ENCODE results near the gene WDR46. TPM values are rescaled to one million over a fixed set of nuclear protein-coding genes. Genes with fewer than 3 reads are reported as not detected.
A peak's percentile ranks its signal among the peaks of the same experiment; 100 is the strongest.

The WDR46 gene
- total and polyA plus RNA-seq, 2 of the 13 experiments (the other 11 are each of a cell fraction or from before 2014, with no cell fraction given): 47.4 to 105 TPM

GRCh38 chr6:33248643-33248931, 40.5 kb downstream of the WDR46 start (continued):
- TF ChIP-seq ZNF34 (CRISPR knock-in tag; IDR thresholded peaks at IDR 0.05; ENCODE audit: borderline replicate concordance) (0 out of 2 replicates have a peak, but pooled peaks have one; percentile 84), PRPF4 (IDR thresholded peaks at IDR 0.05; ENCODE audit: low read depth, low read length, poor library complexity, severe bottlenecking) (no peak), ZNF331 (CRISPR knock-in tag; IDR thresholded peaks at IDR 0.05) (no peak), TAF15 (IDR thresholded peaks at IDR 0.05; ENCODE audit: low read depth, low read length, poor library complexity, severe bottlenecking) (no peak), ZNF234 (CRISPR knock-in tag; conservative IDR thresholded peaks at IDR 0.05) (peak; percentile 93; the same call in 1 of the 2 replicates), MEIS2 (CRISPR knock-in tag; IDR thresholded peaks at IDR 0.05) (0 out of 2 replicates have a peak, but pooled peaks have one; percentile 20), ZMAT3 (CRISPR knock-in tag; conservative IDR thresholded peaks at IDR 0.05) (no peak), ZNF230 (CRISPR knock-in tag; IDR thresholded peaks at IDR 0.05) (no peak), DNMT1 (CRISPR knock-in tag; IDR thresholded peaks at IDR 0.05) (peak; percentile 4; the same call in 1 of the 2 replicates), MTF1 (CRISPR knock-in tag; IDR thresholded peaks at IDR 0.05) (no peak), ERF (CRISPR knock-in tag; IDR thresholded peaks at IDR 0.05) (no peak), NCOA5 (CRISPR knock-in tag; IDR thresholded peaks at IDR 0.05) (no peak), THAP8 (CRISPR knock-in tag; IDR thresholded peaks at IDR 0.05; ENCODE audit: borderline replicate concordance) (peak; percentile 78; the same call in 1 of the 2 replicates), MXD3 (CRISPR knock-in tag; IDR thresholded peaks at IDR 0.05) (no peak; the same call in none of the 2 replicates), HIC2 (CRISPR knock-in tag; IDR thresholded peaks at IDR 0.05; ENCODE audit: low read depth) (no peak), MXI1 (IDR thresholded peaks at IDR 0.05; ENCODE audit: borderline replicate concordance, low read depth, low read length) (no peak), NAIF1 (CRISPR knock-in tag; IDR thresholded peaks at IDR 0.05; ENCODE audit: borderline replicate concordance) (no peak), ZSCAN22 (CRISPR knock-in tag; IDR thresholded peaks at IDR 0.05) (peak; percentile 14; the same call in 1 of the 2 replicates), ZNF691 (CRISPR knock-in tag; IDR thresholded peaks at IDR 0.05; ENCODE audit: borderline replicate concordance, low read depth) (0 out of 2 replicates have a peak, but pooled peaks have one; percentile 67), ZNF543 (CRISPR knock-in tag; IDR thresholded peaks at IDR 0.05) (peak; percentile 14; the same call in 1 of the 2 replicates), ZFP37 (CRISPR knock-in tag; IDR thresholded peaks at IDR 0.05; ENCODE audit: borderline replicate concordance) (0 out of 2 replicates have a peak, but pooled peaks have one; percentile 51), GLI4 (CRISPR knock-in tag; IDR thresholded peaks at IDR 0.05; ENCODE audit: borderline replicate concordance) (peak; percentile 58; the same call in 1 of the 2 replicates), ZFP36 (IDR thresholded peaks at IDR 0.05; ENCODE audit: borderline replicate concordance, low read depth, low read length, partially characterized antibody) (no peak), ZNF879 (CRISPR knock-in tag; IDR thresholded peaks at IDR 0.05) (no peak), SRY (CRISPR knock-in tag; IDR thresholded peaks at IDR 0.05) (peak; percentile 27; the same call in 1 of the 2 replicates), TGIF2 (CRISPR knock-in tag; IDR thresholded peaks at IDR 0.05) (0 out of 2 replicates have a peak, but pooled peaks have one; percentile 9), MTA1 (CRISPR knock-in tag; IDR thresholded peaks at IDR 0.05; ENCODE audit: borderline replicate concordance) (peak; percentile 73; the same call in 1 of the 2 replicates), ZNF883 (CRISPR knock-in tag; IDR thresholded peaks at IDR 0.05; ENCODE audit: not compliant biosample characterization) (no peak), ZNF746 (CRISPR knock-in tag; IDR thresholded peaks at IDR 0.05) (no peak), KMT2A (CRISPR knock-in tag; IDR thresholded peaks at IDR 0.05) (no peak)
